SKM-1 (cell line): Measurements from ENCODE around the gene IGFBP6.

Experiments used
- DNase-seq: peaks from one replicate; lab custom pipeline; 2025; ENCODE audit not compliant: unreplicated experiment; lab: John Stamatoyannopoulos, UW

The IGFBP6 gene, protein sequence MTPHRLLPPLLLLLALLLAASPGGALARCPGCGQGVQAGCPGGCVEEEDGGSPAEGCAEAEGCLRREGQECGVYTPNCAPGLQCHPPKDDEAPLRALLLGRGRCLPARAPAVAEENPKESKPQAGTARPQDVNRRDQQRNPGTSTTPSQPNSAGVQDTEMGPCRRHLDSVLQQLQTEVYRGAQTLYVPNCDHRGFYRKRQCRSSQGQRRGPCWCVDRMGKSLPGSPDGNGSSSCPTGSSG

DNA sequence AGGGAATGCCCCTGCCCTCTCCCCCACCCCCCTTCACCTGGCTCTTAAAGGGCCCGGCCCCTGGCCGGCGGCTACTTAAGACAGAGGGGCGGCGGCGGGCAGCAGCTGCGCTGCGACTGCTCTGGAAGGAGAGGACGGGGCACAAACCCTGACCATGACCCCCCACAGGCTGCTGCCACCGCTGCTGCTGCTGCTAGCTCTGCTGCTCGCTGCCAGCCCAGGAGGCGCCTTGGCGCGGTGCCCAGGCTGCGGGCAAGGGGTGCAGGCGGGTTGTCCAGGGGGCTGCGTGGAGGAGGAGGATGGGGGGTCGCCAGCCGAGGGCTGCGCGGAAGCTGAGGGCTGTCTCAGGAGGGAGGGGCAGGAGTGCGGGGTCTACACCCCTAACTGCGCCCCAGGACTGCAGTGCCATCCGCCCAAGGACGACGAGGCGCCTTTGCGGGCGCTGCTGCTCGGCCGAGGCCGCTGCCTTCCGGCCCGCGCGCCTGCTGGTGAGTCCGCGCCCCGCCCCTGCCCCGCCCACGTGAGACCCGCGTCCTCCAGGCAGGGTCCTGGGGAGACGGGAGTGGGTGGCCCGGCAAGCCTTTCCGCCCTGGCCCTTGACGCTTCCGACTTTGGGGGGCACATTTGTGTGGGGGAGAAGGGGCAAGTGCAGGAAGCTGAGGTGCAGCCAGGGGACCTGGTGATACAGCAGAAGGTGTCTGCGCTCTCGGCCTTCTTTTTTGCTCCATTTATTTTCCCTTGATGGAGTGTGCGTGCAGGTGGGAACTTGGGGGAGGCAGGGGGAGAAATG is at the start of gene IGFBP6:
Gene IGFBP6, plus strand, starts transcription at position 104 of the 790 bp plus-strand sequence. Its CDS starts 51 bp downstream, at position 155.
- DNase-seq = no peak

DNA sequence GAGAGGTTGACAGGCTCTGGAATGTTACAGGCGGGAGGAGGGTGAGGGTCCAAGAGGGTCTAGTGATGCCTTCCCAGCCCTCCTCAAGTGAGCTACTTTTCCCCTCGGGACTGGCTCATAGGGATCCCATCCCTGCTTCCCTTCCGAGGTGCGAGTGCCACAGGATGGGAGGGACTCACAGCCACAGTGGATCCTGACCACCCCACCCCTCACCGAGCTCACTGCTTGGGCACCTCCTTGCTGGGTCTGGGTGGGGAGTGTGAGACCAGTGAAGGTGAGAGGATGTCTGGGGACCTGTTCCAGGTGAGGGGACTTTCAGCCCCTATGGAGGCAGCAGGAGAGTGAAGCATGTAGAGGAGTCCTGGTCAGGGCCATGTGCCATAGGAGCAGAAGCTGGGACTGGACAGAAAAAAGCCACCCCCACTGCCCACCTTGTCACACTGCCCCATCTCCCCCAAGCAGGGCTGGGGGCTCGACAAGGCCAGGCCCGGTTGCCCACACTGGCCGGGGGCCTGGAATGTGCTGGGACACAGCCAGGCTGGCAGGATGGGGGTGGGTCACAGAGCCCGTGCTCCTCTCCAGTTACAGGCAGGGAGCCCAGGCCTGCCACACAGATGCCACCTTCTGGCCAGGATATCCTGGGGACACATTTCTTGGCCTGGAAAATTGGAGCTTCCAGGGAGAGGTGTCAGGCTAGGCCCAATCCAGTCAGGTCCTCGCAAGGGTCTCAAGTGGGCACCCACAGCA is 49.3 kb upstream of the IGFBP6 start:
- no peak for DNase-seq

- DNase-seq = no peak
Measured at GRCh38 chr12:53048780-53049401, 48.6 kb upstream of the IGFBP6 start.

GRCh38 chr12:53049571-53050318 is 47.7 kb upstream of the IGFBP6 start, which contains the start of gene TNS2:
Gene TNS2 (plus strand): TSS chr12:53050065. CDS start chr12:53050186, 121 bp downstream.
- DNase-seq = no peak

GRCh38 chr12:53050426-53051057 is 46.9 kb upstream of the IGFBP6 start:
- DNase-seq = no peak

- DNase-seq = no peak
Measured at GRCh38 chr12:53051058-53051880, 46.2 kb upstream of the IGFBP6 start.

DNA sequence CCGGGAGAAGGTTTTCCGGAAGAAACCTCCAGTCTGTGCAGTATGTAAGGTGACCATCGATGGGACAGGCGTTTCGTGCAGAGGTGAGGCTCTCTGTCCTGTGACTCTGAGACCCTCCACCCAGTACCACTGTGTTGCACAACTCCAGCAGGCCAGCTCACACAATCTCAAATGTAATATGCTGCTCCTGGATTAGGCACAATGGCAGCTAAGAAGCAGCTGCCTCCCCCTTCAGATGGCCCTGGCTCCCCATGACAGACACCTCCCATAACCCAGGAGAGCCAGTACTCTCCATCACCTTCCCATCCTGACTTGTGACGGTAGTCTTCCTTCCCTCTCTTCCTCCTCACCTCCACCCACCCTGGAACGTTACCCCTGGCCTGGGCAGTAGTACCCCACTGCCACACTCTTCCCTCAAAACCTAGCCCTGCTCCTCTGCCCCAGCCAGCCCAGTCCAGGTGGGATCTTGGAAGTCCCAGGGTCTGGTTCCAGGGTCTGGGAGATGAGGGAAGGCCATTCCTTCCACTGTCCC is 45.5 kb upstream of the IGFBP6 start:
- DNase-seq = no peak

- DNase-seq = no peak
Measured at GRCh38 chr12:53052419-53053217, 44.8 kb upstream of the IGFBP6 start.

GRCh38 chr12:53053218-53054111 is 44.0 kb upstream of the IGFBP6 start:
- no peak for DNase-seq

- DNase-seq = peak; percentile 26
Measured at GRCh38 chr12:53054112-53054878, 43.2 kb upstream of the IGFBP6 start.

DNA sequence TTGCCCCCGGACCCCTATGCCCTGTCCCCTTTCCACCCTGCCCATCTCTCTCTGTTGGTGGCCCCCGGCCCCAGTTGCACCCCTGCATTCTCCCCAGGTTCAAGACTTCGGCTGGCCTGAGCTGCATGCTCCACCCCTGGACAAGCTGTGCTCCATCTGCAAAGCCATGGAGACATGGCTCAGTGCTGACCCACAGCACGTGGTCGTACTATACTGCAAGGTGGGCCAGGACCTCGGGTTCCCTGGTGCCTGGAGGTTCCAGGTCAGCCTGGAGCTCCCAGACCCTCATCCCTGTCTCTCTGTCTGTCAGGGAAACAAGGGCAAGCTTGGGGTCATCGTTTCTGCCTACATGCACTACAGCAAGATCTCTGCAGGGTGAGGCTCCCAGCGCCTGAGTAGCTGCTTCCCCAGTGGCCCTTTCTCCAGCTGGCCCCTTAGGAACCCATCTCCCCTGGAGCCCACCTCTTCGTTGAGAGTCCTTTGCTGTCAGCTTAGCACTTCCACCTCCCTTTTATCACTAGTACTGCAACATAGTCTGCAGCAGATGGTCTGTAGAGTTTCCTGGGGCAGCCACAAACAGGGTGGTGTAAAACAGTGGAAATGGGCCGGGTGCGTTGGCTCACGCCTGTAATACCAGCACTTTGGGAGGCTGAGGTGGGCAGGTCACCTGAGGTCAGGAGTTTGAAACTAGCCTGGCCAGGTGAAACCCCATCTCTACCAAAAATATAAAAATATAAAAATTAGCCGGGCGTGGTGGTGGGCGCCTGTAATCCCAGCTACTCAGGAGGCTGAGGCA is 41.8 kb upstream of the IGFBP6 start:
- DNase-seq = no peak

DNA sequence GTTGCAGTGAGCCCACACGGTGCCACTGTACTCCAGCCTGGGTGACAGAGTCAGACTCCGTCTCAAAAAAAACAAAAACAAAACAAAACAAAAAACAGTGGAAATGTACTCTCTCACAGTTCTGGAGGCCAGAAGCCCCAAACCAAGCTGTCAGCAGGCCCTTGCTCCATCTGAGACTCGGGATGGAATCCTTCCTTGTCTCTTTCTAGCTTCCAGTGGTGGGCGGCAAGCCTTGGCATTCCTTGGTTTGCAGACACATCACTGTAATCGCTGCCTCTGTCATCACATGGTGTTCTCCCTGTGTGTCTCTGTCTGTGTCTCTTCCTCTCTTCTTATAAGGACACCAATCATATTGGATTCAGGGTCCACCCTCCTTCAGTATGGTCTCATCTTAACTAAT is 41.2 kb upstream of the IGFBP6 start:
- no peak for DNase-seq

DNA sequence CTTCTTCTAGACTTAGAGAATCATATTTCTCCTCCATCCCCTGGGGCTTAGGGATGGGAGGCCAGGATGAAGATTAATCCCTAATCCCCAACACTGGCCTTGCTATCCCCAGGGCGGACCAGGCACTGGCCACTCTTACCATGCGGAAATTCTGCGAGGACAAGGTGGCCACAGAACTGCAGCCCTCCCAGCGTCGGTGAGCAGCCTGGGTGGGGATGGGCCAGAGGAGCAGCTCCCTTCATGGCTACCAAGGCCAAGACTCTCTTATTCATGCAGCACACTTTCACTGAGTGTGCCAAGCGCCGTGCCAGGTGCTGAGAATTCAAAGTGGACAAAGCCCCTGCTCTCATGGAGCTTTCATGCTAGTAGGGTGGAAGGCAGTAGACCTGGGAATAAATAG is 40.6 kb upstream of the IGFBP6 start:
- DNase-seq = no peak

DNA sequence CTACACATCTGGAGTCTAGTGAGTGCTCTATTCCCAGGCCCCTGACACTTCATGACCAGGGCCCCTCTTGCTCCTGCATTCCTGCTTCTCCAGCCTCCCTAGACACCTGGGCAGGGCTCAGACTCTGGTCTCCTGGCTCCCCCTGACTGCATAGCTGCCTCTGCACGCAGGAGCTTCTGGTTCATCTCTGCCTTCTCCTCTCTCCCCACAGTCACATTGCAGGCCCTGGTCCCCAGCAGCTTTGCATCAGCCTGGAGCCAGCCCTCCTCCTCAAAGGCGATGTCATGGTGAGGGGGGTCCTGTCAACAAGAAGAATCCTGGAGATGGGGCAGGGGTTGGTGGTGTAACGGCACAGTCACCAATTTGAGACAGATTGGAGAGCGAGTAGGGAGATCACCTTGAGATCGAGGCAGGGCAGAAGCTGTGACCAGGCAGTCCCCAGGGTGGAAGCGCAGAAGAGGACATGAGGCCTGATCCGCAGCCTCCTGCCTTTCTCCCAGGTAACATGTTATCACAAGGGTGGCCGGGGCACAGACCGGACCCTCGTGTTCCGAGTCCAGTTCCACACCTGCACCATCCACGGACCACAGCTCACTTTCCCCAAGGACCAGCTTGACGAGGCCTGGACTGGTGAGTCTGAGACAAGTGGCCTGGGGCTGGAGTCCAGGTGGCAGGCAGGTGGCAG is 39.5 kb upstream of the IGFBP6 start:
- DNase-seq = no peak
